DMS53 (cell line): ENCODE data around the gene OPN1SW.
A peak's percentile ranks its signal among the peaks of the same experiment; 100 is the strongest.

Experiments used
- DNase-seq: peaks from one replicate; lab custom pipeline; 2025; lab: John Stamatoyannopoulos, UW

The OPN1SW gene

DNA sequence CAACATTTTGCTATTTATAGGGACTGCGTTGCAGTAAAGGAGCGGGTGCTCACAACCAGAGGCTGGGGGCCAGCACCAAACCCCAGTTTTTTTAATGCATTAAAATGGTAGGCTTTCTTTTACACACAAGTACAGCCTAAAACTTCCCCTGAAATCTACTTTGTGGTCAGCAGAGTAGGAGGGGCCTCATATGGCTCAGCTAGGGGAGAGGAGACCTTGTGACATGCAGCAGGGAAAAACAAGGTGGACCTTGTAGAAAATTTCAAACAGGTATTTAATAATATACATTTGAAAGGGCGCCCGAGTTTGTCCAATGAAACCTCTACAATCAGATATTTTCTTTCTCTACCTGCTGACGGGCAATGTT lies 17.6 kb upstream of the OPN1SW start:
- DNase-seq = no peak

DNA sequence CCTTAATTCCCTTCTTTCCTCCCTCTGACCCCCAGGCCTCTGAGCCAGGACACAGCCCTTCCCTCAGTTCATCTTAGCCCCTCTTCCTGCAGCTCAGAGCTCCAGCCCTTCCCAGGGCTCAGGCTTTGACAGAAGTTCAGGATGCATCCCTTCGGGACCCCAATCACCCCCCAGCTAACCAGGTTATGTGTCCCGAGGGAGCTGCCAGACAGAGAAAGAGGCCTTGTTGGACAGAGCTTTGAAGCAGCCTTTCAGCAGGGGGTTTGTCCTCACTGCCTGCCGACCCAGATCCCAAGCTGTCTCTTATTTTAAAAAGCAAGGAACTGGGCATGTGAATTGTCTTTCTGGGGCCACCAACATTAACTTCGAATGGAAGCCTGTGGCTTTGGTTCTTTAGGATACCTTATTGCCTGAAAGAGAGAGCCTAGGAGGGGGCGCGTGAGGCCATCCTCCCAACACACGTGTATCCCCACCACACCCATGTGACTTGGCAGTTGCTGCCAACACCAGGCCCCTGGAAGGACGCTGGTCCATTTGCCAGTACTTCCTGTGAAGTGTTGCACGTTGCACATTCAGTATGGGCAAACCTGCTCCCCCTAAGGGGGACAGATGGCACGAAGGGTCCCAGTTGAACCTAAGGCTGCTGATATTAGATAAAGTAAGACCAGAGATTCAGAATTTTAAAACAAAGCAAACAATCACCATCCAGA lies 17.0 kb upstream of the OPN1SW start:
- no peak for DNase-seq

DNA sequence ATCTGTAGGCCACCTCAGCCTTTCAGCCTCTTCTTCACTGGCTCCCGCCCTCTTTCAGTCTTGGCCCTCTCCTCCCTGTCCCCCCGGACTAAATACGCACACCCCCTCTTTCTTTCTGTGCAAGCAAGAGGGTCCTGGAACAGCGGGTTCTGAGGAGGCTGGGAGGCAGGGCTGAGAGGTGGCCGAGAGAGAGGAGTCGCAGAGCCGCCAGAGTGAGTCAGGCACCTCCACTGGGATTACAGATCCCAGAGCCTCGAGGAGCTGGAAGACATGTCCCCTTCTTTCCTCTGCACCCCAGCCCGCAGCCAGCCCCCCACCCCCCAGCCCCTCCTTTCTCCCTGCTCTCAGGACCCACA lies 16.4 kb upstream of the OPN1SW start:
- peak; percentile 37 for DNase-seq

DNA sequence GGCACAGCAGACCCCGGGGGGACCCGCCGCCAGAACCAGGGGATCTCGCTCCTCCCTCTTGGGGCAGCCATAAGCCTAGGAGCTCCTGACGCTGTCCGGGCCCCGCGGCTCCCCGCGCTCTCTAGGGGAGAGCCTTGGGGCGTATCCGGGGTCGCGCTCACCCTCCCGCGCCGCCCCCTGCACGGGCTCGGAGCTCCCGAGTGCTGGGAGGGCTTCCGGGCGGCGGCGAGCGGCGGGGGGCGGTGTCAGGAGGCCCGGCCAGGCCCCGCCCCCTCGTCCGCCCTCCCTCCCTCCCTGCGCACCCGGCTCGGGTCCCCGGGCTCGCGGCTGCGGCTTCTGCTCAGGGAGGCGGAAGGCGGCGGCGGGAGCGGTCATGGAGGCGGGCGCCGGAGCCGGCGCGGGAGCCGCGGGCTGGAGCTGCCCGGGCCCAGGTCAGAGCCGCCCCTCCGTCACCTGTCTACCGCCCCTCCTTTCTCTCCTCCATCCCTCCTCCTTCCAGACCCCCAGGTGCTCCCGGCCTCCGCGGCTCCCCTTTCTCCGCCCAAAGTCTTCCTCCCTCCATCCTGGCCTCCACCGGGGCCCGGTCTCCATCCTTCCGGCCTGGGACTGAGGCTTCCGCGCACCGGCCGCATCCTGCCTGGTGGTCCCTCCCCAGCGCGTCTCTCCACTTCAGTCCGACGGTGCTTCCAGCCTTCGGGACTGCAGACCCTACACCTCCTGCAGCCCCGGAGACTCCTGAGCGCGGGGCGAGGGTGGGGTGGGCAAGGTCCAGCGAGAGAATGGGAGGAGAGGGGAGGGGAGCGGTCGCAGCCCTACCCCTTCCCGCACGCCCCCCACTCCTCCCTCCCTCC lies 15.8 kb upstream of the OPN1SW start, which contains the start of gene CCDC136:
Gene CCDC136, plus strand, starts transcription at position 848 of the 851 bp plus-strand sequence. CDS start 444 bp downstream, outside the sequence.
- DNase-seq = peak; percentile 90

DNA sequence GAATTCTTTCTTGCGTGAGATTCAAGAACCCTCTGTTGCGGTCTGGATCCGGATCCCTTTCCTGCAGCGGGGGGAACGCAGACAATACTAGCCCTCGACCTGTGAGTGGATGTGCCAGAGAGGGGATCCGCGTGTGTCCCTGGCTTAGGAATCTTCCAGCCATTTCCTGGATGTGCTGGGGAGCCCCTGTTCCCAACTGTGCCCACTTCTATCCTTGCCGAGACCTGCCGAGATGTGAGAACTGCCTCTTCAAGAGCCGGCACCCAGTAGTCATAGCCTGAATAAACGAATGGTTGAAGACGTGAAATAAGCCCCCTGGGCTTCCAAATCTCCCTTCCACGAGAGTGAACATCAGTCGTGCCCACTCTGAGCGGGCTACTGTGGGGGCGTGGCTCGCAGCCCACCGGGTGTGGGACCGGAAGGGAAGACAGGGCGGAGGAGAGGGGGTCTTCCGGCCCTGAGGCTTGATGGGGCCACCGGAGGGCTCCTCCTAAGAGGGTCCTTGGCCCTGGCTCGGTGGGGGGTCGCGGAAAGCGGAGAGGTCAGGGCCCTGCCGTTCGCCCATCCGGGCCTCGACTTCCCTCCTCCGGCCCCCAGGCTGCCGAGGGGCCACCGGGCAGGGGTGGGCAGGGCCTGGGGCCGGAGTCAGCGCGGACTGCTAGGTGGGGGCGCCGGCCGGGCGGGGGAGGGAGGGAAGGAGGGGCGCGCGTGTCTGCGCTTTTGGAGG lies 14.9 kb upstream of the OPN1SW start:
- DNase-seq = peak; percentile 26

DNA sequence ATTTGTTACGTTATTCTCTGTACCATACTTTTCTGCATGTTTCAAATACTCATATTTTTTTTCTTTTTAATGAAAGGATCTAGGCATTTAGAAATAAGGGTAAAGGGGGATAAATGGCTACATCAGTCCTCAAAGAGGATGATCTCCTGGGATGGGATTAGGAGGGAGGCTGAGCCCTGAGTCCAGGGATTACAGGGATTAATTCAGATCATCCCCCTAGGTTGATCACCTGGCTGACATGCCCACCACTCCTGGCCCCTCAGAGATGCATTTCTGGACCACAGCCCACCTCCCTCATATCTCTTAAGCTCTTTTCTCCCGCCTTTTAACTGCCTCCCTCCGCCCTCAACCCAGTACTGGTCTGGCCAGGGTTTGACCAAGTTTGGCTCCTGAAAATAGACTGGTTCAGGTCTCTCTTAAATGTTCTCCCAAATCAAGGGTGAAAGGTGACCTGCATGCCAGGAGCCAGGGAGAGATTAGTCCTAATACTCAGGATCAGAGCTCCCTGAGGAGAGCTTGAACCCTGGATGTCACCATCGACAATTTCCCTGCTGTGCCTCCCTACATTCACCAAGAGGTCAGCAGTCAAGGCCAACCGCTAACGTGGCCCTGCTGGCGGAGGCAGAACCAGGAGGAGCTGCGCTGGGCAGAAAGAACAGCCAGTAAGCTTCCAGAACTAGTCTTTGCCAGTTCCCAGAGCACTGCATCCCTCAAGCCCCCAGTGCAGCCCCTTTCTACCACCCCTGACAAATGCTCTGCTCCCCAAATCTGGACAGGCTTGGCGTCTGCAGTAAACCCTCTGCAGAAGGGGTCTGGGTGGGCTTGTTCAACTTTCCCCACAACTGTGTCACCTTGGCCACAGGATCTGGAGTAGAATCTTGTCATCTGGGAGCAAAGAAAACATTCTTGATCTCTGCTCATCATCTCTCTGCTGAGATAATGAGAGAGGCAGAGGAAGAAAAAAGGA lies 13.1 kb upstream of the OPN1SW start:
- no peak for DNase-seq

DNA sequence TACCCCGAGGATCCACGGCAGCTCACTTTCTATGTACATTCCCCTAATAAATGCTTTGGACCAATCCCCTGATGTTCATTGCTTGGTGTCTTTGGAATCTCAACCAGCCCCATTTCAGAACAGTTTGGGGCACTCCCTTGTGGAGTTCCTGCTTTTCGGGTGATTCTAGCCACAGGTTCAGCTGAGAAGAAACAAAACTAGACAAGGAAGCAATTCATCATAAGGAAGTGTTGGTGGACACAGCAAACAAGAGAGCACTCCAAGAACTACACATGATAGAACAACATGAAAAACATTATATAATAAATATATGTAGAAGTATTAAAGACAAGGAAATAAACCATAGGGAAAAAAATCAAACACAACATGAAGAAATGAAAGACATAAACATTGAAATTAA lies 10.1 kb upstream of the OPN1SW start:
- no peak for DNase-seq

DNA sequence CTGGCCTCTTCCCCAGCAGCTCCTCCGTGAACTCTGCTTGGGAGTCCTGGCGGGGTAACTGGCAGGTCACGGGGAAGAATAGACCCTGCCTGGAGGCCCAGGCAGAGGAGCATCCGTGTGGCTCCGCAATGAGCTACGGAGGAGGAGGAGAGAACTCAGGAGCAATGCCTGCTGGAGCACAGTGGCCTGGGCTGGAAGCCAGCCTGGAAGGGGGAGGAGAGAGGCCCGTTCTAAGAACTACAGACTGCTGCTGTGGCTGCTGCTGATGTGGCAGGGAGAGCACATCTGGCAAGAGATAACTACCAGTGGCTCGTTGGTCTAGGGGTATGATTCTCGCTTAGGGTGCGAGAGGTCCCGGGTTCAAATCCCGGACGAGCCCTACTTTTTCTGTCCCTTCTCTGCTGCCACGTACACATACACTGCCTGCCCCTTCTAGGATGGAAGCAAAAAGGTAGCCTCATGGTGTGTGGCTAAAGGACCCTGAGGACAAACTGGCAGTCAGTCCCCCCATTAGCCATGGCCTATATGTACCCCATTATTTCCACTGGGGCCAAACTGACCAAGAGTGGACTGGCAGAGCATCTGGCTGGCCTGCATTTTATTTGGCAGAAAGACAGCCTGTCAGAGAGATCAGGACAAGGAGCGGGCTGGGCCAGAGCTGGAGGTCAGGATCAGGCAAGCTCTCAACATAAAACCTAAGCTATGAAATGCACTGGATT lies 7.7 kb upstream of the OPN1SW start:
- DNase-seq = peak; percentile 81

DNA sequence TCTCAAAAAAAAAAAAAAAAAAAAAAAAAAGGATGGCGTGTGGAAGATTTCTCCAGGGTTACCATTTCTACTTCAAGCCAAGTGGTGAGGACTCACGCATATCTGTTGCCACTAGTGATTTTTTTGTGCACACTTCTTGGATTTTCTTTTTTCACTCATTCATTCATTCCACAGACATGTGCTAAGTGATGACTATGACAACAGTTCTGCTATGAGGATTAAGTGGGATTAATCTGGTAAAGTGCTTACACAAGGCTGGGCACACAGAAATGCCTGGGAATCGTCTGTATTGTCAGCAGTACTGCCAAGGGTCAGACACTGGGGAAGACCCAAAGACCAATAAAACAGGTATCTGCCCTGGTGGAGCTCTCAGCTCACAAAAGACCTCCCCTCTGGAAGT lies 6.3 kb upstream of the OPN1SW start:
- DNase-seq = no peak

DNA sequence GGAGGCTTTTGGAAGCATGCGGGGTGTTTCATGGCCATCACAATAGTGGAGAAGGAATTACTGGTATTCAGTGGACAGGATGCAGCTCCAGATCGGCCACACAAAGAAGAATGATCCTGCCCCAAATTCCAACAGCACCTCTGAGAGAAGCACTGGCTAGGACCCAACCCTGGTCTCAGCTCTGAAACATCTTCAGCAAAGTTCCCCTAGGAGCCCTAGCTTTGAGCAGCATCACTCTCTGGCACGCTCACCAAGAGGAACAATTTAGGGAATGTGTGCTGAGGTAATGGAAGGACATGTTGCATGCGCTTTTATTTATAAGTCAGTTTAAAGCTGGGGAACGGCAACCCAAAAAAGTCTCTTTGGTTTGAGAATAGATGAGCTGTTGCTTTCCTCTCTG lies 5.5 kb upstream of the OPN1SW start:
- DNase-seq = no peak

DNA sequence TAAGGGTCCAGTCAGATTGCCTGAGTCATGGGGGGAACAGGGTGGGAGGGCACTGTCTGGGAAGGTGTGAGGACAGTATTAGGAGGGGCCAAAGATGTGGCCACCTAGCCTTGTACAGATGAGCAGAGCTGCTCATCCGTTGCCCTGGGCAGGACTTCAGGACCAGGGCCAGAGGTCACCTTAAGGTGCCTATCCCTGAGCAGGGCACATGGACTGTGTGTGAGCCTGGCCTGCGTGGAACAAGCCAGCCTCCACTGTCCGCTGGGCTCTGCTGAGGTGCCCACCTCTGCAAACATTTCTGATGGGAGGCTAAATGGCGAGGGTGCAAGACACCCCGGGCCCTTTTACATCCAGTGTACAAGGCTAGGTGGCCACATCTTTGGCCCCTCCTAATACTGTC lies 3.4 kb upstream of the OPN1SW start:
- no peak for DNase-seq

DNA sequence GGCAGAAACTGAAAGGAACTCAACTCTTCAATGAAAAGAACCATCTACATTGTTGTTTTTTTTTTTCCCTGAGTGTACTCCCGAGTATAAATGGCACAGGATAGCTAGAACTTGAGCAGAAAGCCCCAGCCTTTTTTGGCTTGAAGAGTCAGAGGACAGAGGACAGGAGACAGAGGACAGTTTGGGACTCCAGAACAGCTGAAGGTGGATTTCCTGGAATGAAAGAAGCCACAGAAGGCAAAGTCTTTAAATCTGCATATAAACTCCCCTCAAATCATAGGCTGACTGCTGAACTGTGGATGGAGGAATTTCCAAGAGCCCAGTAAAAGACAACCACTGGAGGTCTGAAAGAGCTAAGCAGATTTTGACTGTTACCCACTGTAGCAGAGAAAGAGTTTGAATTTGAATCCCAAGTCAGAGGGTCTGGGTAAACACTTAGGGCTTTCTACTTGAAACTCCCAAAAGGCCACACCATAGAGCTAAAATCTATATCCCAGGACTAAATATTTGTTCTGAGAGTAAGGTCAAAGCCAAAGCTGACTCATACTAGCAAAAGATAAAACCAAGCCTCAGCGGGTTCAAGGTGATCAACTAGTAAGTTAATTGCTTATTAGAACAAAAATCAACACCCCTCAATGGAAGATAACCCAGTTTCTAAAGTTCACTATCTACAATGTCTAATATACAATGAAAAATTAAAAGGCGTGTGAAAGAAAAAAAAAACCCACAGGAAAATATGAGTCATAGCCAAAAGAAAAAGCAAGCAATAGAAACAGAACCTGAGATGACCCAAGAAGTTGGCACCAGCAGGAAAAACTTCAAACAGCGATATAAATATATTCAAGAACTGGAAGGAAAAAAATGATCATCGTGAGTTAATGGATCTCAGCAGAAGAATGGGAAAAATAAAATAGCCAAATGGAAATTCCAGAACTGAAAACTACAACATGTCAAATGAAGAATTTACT lies 1.8 kb upstream of the OPN1SW start:
- no peak for DNase-seq

DNA sequence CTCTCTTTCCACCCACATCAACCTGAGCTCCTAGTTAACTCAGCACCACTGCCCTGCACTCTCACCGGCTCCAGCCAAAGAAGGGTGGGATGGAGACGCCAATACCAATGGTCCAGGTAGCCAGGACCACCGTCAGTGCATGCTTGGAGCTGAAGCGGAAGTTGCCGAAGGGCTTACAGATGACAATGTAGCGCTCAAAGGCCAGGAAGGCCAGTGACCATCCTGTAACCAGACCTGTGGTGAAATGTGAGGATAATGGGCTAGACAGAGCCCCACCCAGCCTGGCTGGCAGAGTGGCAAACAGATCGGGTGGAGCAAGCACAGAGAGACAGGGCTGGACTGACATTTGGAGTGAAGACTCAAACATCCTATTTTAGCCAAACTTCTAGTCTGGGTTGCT lies 673 bp downstream of the OPN1SW start:
- DNase-seq = no peak

DNA sequence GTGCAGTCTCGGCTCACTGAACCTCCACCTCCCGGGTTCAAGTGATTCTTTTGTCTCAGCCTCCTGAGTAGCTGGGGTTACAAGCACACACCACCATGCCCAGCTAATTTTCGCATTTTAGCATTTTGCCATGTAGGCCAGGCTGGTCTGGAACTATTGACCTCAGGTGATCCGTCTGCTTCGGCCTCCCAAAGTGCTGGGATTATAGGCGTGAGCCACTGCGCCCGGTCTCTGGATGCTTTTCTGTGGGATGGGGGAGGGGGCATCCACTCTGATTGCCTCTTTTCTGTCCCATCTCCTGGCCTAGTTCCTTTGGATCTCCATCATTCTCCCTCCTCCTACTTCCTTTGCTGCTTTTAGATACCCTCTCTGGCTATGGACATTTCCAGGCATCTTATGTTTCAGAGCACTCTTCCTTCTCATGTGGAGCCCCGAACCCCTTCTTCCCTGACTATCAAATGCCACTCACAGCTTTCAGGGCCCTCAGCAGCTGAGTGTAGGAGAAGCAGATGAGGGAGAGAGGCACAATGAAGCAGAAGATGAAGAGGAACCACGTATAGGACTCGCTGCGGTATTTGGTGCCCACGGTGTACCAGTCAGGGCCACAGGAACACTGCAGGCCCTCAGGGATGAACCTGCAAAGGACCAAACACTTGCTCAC lies 1.4 kb downstream of the OPN1SW start:
- DNase-seq = no peak

DNA sequence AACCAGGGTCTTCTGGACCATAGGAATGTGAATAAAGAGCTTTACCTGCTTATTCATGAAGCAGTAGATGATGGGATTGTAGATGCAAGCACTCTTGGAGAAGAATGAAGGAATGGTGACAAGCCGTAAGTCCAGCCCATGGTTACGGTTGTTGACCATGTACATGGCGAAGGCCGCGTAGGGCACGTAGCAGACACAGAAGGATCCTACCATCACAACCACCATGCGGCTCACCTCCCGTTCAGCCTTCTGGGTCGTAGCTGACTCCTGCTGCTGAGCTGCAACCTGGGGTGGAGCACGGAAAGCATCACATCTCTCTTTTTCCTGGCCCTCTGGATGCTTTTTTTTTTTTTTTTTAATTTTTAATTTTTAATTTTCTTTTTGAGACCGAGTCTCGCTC lies 2.0 kb downstream of the OPN1SW start:
- no peak for DNase-seq

DNA sequence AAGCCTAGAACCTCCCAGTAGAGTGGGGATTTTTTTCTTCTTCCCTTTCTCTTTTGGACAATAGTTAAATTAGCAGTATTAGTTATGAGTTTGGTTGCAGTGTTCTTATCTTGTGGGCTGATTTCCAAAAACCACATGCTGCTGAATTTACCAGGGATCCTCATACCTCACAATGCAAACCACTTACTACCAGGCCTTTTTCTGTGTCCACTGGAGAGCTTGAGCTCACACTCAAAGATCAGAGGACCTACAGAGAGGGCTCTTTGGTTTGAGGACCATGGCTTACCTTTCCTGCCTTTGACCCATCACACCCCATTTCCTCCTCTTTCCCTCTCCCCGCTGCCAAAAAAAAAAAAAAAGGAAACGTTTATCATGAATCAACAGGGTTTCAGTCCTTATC lies 5.4 kb downstream of the OPN1SW start:
- no peak for DNase-seq

DNA sequence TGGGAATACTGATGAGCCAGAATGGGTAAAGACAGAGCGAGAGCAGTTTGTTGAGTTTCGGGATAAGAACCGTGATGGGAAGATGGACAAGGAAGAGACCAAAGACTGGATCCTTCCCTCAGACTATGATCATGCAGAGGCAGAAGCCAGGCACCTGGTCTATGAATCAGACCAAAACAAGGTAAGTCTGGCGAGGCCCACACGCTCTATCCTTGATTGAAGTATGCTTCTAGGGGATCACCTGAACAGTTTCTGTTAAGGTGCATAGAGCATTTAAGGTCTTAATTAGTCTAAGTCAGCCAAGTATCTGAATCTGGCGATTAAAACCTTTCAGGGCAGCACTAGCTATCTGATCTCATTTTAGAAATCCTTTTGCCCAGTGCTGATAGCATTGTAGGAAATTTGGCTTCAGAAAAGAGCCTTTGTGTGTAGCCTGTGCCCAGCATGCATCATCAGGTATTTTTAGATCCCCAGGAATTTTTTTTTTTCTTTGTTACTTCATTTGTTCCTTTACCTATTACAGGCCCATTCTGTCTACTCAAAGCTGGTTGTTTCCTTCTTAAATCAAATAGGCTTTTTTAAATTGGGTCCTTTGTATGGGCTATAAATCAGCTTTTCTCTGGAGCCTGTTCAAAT lies 8.0 kb downstream of the OPN1SW start:
- no peak for DNase-seq

DNA sequence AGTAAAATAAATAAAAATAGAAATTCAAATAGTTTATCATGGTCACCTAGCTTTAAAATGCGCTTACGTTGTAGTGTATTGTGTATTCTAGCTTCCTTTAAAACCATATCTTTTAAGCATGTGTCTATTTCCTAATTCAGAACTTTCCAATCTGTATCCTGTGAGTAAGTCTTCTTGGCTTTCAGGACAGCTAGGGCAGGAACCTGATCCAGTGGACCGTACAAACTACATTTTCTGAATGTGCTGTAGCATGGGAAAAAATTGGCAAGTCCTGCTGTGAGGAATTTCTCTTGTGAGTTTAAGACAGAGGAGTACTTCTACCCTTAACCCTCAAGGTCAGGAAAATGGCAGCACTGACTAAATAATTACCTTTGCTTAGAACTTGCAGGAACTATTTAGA lies 12.1 kb downstream of the OPN1SW start:
- DNase-seq = no peak

DNA sequence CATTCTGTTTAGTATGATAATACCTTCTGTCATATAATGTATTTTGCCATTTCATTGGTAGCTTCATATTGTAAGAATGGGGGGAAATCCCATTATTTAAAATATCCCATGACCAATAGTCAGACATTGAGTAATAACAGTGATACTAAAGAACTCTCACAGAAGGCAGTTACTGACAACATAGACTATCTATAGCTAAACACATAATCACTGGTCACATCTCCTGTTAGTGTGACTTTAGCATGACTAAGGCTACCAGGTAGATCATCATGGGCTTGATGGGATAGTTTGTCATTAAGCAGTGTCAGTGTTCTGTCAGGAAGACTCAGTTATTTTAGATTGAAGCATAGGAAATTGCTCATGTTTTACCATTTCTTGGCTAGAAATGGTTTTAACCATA lies 16.4 kb downstream of the OPN1SW start:
- DNase-seq = no peak
